C4-2B (cell line): ENCODE measurements around the gene TBCB.
"Not testable (repeated sequence)": the region's sequence is repeated elsewhere in the genome, so short reads cannot be mapped to it uniquely, and the experiment has no call there.

Experiments
- H3K27ac ChIP-seq: fragments of 450-650 bp; 2 replicates; pipeline ENCODE4 v1.5.1; 2017
- ZFX ChIP-seq: fragments of 450-650 bp; IDR thresholded peaks from 2 replicates; pipeline ENCODE4 v1.6.1; 2017
- TF ChIP-seq, protein P1 (sequence below): fragments of 450-650 bp; conservative IDR thresholded peaks from 2 replicates; pipeline ENCODE4 v1.5.1; 2017; ENCODE audit warnings: mild to moderate bottlenecking

The TBCB gene

DNA sequence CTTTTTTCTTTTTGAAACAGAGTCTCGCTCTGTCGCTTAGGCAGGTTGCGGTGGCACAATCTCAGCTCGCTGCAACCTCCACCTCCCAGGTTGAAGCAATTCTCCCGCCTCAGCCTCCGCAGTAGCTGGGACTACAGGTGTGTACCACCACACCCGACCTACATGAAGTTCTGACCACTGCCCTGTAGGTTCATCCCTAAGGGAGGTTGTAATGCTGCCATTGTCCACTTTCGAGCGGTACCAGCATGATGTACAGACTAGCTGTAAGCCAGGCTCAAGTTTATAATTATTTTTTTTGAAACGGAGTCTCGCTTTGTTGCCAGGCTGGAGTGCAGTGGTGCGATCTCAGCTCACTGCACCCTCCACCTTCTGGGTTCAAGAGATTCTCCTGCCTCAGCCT lies 48.5 kb downstream of the TBCB start:
- TF ChIP-seq ZFX: no peak
- TF ChIP-seq, protein P1, sequence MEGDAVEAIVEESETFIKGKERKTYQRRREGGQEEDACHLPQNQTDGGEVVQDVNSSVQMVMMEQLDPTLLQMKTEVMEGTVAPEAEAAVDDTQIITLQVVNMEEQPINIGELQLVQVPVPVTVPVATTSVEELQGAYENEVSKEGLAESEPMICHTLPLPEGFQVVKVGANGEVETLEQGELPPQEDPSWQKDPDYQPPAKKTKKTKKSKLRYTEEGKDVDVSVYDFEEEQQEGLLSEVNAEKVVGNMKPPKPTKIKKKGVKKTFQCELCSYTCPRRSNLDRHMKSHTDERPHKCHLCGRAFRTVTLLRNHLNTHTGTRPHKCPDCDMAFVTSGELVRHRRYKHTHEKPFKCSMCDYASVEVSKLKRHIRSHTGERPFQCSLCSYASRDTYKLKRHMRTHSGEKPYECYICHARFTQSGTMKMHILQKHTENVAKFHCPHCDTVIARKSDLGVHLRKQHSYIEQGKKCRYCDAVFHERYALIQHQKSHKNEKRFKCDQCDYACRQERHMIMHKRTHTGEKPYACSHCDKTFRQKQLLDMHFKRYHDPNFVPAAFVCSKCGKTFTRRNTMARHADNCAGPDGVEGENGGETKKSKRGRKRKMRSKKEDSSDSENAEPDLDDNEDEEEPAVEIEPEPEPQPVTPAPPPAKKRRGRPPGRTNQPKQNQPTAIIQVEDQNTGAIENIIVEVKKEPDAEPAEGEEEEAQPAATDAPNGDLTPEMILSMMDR: no peak

DNA sequence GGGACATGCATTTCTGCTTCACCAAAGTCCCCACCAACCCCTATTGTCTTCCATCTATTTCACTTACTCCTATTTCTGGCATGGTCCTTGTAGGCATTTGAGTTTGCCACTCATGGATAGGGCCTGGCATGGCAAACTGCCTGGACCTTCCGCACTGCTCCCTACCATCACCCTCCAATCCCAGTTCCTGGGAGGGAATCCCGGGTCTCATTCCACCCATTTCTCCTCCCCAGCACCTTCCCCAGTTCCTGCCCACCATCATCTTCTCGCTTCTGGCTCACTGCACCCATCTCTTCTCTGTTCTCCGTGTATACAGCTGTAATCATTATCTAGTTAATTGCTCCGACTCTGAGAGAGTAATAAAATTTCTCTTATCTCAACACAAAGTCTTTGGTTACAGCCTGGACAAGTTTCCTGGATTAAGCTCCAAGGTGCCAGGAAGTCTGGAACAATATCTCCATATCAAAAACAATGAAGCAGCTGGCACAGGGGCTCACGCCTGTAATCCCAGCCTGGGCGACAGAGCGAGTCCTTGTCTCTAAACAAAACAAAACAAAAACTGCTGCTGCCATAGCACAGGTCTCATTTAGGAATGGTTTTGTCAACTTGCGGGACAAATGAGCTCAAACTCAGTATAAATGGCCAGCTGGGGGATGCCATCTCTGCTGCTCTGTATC lies 54.0 kb downstream of the TBCB start:
- peak overlapping the region; percentile 52 for H3K27ac ChIP-seq
- TF ChIP-seq, protein P1: no peak
- no peak for TF ChIP-seq ZFX

More for the DNA sequence above, 48.5 kb downstream of the TBCB start:
- no peak overlapping the region for H3K27ac ChIP-seq

DNA sequence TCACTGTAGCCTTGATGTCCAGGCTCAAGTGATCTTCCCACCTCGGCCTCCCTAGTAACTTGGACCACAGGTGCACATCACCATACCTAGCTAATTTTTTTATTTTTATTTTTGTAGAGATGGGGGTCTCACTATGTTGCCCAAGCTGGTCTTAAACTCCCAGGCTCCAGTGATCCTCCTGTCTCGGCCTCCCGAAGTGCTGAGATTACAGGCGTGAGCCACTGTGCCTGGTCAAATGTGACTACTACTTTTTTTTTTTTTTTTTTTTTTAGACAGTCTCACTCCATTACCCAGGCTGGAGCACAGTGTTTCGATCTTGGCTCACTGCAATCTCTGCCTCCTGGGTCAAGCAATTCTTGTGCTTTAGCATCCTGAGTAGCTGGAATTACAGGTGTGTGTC lies 57.6 kb downstream of the TBCB start:
- TF ChIP-seq ZFX: no peak
- TF ChIP-seq, protein P1: no peak
- no peak overlapping the region for H3K27ac ChIP-seq

DNA sequence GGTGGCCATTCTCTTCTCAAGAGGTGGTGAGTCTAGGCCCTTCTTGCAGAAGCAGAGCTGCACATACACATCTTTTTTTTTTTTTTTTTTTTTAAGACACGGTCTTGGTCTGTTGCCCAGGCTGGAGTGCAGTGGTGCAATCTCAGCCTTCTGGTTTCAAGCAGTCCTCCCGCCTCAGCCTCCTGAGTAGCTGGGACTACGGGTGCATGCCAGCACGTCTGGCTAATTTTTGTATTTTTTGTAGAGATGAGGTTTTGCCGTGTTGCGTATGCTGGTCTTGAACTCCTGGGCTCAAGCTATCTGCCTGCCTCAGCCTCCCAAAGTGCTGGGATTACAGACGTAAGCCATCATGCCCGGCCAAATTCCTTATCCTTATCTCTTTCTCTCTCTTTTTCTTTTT lies 58.6 kb downstream of the TBCB start:
- H3K27ac ChIP-seq: not testable (repeated sequence)
